Measurements from ENCODE around the gene PGAP1.

- TF ChIP-seq CTCF (IDR thresholded peaks at IDR 0.05) (no peak), POLR2A (IDR thresholded peaks at IDR 0.05) (no peak), POLR2AphosphoS5 (IDR thresholded peaks at IDR 0.05) (no peak), EP300 (IDR thresholded peaks at IDR 0.05; ENCODE audit: low read depth) (no peak)
Observed at GRCh38 chr2:196823750-196824522, 102.6 kb downstream of the PGAP1 start.
